Vagina (tissue), 2 donors: ENCODE measurements around the gene TEX2.

Source experiments
- POLR2AphosphoS5 ChIP-seq, 2 donors: sonication (generic); formaldehyde crosslinking; IDR thresholded peaks; one replicate each; pipeline ENCODE4 v1.9.0; 2017; ENCODE audit warnings: antibody characterized with exemption in 2 of 2, mild to moderate bottlenecking in 2 of 2, low read depth in 1 of 2; ENCODE audit not compliant: insufficient read depth in 1 of 2
- TF ChIP-seq, protein P1 (sequence below), 3 experiments: fragments of 450-650 bp in 2 of 3; fragments of 200-600 bp in 1 of 3; sonication (generic) in 1 of 3; IDR thresholded peaks; one replicate each; pipeline ENCODE4 v1.5.1; 2017 to 2019; ENCODE audit warnings: antibody characterized with exemption in 3 of 3, mild to moderate bottlenecking in 2 of 3, moderate library complexity in 2 of 3

- TF ChIP-seq, protein P1, sequence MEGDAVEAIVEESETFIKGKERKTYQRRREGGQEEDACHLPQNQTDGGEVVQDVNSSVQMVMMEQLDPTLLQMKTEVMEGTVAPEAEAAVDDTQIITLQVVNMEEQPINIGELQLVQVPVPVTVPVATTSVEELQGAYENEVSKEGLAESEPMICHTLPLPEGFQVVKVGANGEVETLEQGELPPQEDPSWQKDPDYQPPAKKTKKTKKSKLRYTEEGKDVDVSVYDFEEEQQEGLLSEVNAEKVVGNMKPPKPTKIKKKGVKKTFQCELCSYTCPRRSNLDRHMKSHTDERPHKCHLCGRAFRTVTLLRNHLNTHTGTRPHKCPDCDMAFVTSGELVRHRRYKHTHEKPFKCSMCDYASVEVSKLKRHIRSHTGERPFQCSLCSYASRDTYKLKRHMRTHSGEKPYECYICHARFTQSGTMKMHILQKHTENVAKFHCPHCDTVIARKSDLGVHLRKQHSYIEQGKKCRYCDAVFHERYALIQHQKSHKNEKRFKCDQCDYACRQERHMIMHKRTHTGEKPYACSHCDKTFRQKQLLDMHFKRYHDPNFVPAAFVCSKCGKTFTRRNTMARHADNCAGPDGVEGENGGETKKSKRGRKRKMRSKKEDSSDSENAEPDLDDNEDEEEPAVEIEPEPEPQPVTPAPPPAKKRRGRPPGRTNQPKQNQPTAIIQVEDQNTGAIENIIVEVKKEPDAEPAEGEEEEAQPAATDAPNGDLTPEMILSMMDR (IDR thresholded peaks at IDR 0.05): no peak
- no peak for TF ChIP-seq POLR2AphosphoS5 (IDR thresholded peaks at IDR 0.05; ENCODE audit: insufficient read depth in 1 of 2, low read depth in 1 of 2)
Measured at GRCh38 chr17:64216338-64217248, 46.5 kb downstream of the TEX2 start.
